SHP77 (cell line): ENCODE data around the gene DTX2.
"Not testable (repeated sequence)": the region's sequence is repeated elsewhere in the genome, so short reads cannot be mapped to it uniquely, and the experiment has no call there.

Source experiments
- DNase-seq, 2 experiments: peaks; one replicate each; lab custom pipeline; 2025; lab: John Stamatoyannopoulos, UW

Gene DTX2

DNA sequence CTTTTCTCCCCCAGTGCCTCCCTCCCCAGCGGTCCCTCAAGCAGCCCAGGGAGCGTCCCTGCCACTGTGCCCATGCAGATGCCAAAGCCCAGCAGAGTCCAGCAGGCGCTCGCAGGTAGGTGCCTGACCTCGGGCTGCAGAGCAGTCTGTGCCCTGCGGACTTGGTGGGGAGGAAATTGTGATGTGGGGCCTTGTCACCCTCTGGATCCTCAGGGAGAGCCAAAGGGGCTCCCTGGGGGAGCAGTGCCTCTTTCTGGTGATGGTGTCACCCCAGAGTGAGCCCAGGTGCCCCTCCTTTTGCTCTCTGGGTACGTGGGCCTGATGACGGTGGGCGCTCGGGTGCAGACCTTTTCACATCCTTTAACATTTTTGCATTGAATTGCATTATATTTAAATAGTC lies 30.6 kb downstream of the DTX2 start:
- DNase-seq = not testable (repeated sequence)

DNA sequence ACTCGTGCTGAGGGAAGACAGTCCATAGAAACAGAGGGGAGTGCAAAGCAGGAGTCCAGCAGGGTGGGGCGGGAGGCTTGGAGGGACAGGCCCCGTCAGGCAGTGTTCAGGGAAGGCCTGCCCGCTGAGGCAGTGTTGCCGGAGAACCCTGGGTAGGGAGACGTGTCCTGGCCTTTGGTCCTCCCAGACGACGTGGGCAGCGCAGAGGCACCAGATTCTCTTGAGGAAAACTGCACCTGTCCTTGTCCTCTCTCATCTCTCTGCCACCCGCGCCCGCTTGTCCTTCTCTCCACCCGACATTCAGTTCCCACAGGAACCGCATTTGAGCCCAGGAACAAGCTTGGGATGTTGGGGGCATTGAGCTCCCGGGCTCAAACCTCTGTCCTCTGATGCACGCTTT lies 34.2 kb downstream of the DTX2 start:
- DNase-seq = not testable (repeated sequence)

- DNase-seq = not testable (repeated sequence)
Observed at GRCh38 chr7:76497918-76498582, 36.5 kb downstream of the DTX2 start.

GRCh38 chr7:76498583-76499200 lies 37.2 kb downstream of the DTX2 start:
- not testable (repeated sequence) for DNase-seq

GRCh38 chr7:76499201-76499923 lies 37.9 kb downstream of the DTX2 start:
- DNase-seq = not testable (repeated sequence)

DNA sequence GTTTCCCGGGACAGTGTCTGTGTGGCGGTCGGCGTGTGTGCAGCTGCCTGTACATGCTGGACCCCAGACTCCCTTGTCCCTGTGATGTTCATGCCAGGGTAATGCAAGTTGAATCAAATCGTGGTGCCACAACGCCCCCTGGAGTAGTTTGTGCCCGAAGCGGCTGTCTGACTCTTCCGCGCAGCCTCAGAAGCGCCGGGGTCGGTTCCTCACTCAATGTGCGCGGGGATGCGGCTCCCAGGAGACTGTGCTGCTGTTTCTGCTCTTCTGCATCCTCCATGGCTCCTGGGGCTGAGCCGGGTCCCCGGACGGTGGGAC lies 38.4 kb downstream of the DTX2 start:
- not testable (repeated sequence) for DNase-seq

GRCh38 chr7:76502224-76502623 lies 40.7 kb downstream of the DTX2 start:
- DNase-seq = not testable (repeated sequence)

DNA sequence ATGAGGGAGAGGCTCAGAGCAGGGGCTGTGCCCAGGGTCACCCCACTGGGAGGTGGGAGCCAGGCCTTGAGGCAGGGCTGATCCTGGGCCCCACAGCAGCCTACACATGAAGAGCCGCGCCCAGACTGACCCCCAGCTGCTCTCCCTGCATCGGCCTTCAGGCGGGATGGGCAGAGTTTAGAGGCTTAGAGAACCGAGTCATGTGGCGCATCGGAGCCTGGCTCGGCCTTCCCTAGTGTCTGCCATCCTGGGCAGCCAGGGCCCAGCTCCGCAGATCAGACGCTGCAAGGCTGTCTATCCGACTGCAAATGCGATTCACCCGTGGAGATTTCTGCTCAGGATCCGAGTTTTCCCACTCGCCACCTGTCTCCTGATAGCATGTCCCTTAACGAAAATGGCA lies 41.3 kb downstream of the DTX2 start:
- not testable (repeated sequence) for DNase-seq

DNA sequence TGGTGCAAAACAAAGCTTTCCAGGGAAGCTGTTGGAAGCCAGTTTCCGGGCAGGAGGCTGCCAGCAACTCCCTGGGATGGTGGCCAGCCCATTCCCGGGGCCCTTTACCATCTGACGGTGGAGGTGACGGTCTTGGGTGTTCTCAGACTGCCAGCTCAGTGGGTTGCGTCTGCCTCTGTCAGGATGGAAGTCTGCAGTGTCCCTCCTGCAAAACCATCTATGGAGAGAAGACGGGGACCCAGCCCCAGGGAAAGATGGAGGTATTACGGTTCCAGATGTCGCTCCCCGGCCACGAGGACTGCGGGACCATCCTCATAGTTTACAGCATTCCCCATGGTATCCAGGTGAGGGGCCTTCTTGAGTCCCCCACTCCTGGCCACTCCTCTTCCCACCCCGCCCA lies 41.7 kb downstream of the DTX2 start:
- DNase-seq = not testable (repeated sequence)

DNA sequence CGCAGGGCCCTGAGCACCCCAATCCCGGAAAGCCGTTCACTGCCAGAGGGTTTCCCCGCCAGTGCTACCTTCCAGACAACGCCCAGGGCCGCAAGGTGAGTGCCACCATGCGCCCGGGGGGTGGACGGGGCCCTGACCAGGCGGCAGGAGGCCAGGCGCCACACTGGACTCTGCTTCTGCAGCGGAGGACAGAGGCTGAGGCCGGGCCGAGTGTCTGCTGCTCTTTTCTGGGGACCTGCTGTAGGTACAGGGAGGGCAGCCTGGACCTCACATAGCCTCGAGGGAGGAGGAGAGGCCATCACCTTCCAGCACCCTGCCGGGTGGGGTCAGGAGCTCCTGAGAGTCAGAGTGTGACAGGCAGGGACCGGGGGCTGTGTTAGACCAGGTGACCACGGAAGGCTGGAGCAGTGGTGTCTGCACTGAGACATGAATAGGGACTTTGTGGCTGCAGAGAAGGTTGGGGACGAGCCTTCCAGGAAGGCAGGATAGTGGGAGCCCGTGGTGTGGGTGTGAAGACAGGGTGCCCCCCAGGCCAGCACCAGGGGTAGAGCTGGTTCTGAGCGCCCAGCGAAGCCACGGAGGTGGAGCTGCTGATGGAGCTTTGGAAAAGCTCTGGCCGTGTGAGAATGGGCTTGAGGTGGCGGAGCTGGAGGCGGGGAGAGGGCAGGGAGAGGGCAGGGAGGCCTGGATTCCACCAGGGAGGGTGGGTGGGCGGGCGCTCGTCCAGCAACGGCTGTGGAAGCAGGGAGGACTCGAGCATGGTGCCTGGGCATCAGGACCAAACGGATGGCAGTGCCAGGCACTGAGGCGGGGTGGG lies 43.0 kb downstream of the DTX2 start:
- not testable (repeated sequence) for DNase-seq

- DNase-seq = no peak
Observed at GRCh38 chr7:76505168-76506080, 43.9 kb downstream of the DTX2 start.

- DNase-seq = no peak
Observed at GRCh38 chr7:76506081-76506440, 44.6 kb downstream of the DTX2 start.

- DNase-seq = not testable (repeated sequence)
Observed at GRCh38 chr7:76506643-76507042, 45.1 kb downstream of the DTX2 start.

DNA sequence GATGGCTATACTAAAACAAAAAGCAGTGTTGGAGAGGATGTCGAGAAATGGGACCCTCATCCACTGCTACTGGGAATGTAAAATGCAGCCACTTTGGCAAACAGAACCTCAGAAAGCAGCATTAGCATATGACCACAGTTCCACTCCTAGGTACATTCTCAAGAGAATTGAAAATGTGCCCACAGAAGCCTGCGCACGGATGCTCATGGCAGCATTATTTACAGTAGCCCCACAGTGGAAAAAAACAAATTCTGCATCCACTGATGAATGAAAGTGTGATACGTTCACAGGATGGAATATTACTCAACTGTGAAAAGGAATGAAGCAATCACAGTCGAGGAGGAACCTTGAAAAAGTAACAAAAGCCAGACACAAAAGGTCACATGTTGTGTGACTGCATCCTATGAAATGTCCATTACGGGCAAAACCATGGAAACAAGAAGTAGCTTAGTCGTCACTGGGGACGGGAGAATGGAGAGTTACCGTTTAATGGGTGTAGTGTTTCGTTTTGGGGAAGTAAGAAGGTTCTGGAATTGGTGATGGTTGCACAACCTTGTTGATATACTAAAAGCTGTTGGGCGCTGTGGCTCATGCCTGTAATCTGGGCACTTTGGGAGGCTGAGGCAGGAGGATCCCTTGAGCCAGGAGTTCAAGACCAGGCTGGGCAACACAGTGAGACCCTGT lies 46.4 kb downstream of the DTX2 start:
- no peak for DNase-seq

- DNase-seq = no peak
Observed at GRCh38 chr7:76509931-76510877, 48.7 kb downstream of the DTX2 start, which contains the start of gene UPK3B. Gene UPK3B (plus strand): TSS chr7:76510552. CDS start chr7:76510653, 101 bp downstream.

- not testable (repeated sequence) for DNase-seq
Observed at GRCh38 chr7:76511200-76511910, 49.8 kb downstream of the DTX2 start.

DNA sequence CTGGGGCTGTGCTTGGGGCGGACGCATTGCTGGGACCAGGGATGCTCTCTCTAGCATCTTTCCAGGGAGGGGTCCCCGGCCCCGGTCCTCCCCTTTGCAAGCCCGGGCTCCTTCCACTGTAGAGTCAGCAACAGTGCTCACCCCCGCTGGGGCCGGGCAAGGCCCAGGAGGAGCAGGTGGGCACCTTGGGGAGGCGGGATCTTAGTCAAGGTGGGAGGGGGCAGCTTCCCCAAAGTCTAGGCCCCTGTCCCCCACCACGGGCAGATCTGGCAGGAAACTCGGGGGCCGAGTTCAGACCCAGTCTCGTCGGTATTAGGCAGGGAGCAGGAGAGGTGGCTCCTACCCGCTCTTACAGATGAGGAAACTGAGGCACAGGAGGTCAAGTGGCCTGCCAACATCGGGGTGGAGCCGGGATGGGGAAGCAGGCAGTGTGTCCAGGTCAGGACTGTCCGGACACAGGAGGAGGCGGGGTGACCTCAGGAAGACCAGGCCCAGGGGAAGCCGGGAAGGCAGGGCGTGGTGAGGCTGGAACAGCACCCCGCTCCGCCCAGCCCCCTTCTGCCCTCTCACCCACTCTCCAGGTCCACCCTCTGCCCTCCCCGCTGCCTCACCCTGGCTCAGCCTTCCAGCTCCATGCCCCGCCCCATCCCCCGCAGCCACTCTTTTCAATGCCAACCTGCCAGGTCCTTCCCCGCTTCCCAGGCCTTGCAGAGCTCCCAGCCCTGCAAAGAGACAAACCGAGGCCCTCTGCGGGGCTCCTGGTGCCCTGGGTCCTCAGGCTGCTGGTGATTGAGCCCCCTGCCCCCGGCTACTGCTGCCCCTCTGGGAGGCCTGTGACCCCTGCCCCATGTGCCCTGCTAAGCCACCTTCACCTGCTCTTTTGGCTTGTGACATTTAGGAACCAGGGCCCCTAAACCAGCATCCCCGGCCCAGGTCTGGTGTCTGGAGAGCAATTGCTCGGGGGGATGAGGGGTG lies 50.7 kb downstream of the DTX2 start:
- not testable (repeated sequence) for DNase-seq
